Astrocyte of the spinal cord (primary cell): ENCODE measurements around the gene STX10.

Experiments used
- DNase-seq: peaks from one replicate; pipeline ENCODE4 v3.0.0; 2011; ENCODE audit warnings: low read depth, low spot score
- H3K4me3 ChIP-seq: 2 replicates; pipeline ENCODE4 v1.5.1; 2011; ENCODE audit warnings: low read depth, mild to moderate bottlenecking, low read length, moderate library complexity
- CTCF ChIP-seq: IDR thresholded peaks from 2 replicates; pipeline ENCODE4 v1.5.1; 2012; ENCODE audit warnings: low read depth, mild to moderate bottlenecking, low read length, inconsistent platforms
- in situ Hi-C: cut with HindIII; loops from 2 replicates; pipeline ENCODE4 v1.10.0; 2017; ENCODE audit warnings: low sequenced_read_pairs

The STX10 gene

DNA sequence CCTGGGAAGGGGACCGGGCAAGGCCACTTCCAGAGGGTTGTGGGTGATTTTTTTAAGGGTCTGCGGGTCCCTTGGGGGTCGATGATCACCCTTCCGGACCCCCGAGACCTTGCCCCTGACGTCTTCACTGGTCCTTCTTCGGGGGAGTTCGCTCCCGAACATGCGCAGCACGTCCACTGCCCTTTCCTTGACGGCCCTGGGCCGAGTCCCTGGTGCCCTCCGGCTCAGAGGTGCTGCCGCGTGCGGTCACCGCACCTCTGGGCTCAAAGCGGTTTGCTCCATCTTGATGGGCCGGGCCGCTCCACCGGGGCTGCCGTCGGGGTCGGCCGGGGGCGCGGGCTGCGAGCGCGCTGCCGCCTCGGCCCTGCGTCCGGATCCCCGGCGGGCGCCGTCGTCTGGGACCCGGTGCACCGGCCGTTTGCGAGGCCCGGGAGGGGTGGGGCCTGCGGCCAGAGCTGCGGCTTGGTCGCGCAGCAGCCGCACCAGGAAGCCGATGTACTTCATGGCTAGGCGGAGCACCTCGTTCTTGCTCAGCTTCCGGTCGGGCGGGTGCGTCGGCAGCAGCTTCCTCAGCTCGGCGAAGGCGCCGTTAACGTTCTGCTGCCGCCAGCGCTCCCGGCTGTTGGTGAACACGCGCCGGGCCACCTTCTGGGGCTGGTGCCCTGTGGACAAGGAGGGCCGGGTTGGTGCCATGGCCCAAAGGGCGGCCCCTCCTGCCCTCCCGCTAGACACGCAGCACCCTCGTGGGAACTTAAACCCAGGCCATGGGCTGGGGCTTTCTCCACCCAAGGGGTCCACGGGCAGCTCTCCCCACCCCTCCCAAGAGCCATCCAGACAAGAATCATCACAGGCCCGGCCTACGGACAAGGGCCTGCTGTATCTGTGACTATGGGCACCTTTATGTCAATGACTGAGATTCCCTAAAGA is 50.8 kb downstream of the STX10 start:
- no peak for DNase-seq
- in situ Hi-C loops = no loop called here
- no peak for TF ChIP-seq CTCF
- no peak overlapping the region for H3K4me3 ChIP-seq

DNA sequence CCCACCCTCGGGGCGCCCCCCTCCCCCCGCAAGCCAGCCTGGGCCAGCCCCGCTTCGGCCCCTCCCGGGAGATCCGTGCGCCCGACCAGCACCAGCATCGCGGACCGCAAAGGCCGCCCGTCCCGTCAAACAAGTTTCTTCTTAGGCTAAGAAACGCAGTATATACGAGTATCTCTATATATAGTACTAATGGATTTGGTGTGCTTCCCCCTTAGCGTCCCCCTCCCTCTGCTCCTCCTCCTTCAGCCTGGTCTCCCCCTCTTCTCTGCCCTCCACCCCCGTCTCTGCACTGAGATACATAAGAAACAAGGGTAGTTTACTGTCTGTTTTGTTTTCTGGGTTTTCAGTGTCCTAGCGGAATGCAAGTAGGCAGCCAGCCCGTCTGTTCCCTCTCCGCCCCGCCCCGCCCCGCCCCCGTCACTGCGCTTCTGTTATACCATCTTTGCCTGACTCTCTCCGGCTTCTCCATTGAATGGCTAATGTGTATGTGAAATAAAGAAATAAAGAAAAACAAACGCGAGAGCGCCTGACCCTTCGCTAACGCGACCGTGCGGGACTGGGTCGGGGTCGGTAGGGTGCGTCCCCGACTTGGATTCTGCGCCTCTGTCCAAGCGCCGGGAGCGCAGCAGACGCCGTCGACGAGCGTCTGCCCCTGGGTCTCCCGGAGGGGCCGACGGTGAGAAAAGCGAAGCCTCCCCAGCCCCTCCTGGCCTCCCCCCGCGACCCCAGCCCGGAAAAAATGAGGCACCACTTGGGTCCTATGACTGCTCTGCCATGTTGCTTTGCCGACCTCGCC is 51.7 kb downstream of the STX10 start:
- no peak overlapping the region for H3K4me3 ChIP-seq
- no peak for TF ChIP-seq CTCF
- DNase-seq = peak; percentile 67
- in situ Hi-C loops = no loop called here

- DNase-seq = no peak
- H3K4me3 ChIP-seq = no peak overlapping the region
Measured at GRCh38 chr19:13097463-13098258, 52.5 kb downstream of the STX10 start.

GRCh38 chr19:13097033-13097462 is 53.1 kb downstream of the STX10 start:
- no peak overlapping the region for H3K4me3 ChIP-seq
- DNase-seq = no peak
- no peak for TF ChIP-seq CTCF
- in situ Hi-C loops = no loop called here

More at GRCh38 chr19:13097463-13098258, 52.5 kb downstream of the STX10 start:
- TF ChIP-seq CTCF = no peak
- in situ Hi-C loops = no loop called here

- no peak for TF ChIP-seq CTCF
- H3K4me3 ChIP-seq = no peak overlapping the region
- DNase-seq = no peak
- in situ Hi-C loops = no loop called here
Measured at GRCh38 chr19:13095934-13096927, 53.9 kb downstream of the STX10 start.
